ENCODE data around the gene DLEC1. TPM values are rescaled to one million over a fixed set of nuclear protein-coding genes. Genes with fewer than 3 reads are reported as not detected.

The DLEC1 gene
- total RNA-seq (2014; rRNA removed; shearing (Covaris generic)) = 0.58 and 0.94 TPM in 2 replicates

- DNase-seq (ENCODE audit: low spot score) = no peak
Observed at GRCh38 chr3:38039101-38039898, at the start of gene DLEC1. Gene DLEC1 (plus strand): TSS chr3:38039208. CDS start chr3:38039226, 18 bp downstream.

GRCh38 chr3:37989821-37990480, 49.1 kb upstream of the DLEC1 start:
- no peak for DNase-seq (ENCODE audit: low spot score)

- peak; percentile 66 for DNase-seq (ENCODE audit: low spot score)
Observed at GRCh38 chr3:37990527-37990926, 48.5 kb upstream of the DLEC1 start, which contains the start of gene VILL. Gene VILL (plus strand): TSS chr3:37990786. CDS start chr3:37993673, 2,887 bp downstream.

GRCh38 chr3:37991109-37991508, 47.9 kb upstream of the DLEC1 start:
- no peak for DNase-seq (ENCODE audit: low spot score)

- DNase-seq (ENCODE audit: low spot score) = no peak
Observed at GRCh38 chr3:37991823-37992222, 47.2 kb upstream of the DLEC1 start.

GRCh38 chr3:37992271-37993066, 46.5 kb upstream of the DLEC1 start:
- no peak for DNase-seq (ENCODE audit: low spot score)

- no peak for DNase-seq (ENCODE audit: low spot score)
Observed at GRCh38 chr3:37993067-37993455, 45.9 kb upstream of the DLEC1 start.

- no peak for DNase-seq (ENCODE audit: low spot score)
Observed at GRCh38 chr3:37993460-37993819, 45.6 kb upstream of the DLEC1 start.

- DNase-seq (ENCODE audit: low spot score) = no peak
Observed at GRCh38 chr3:37993820-37994638, 45.0 kb upstream of the DLEC1 start.

- DNase-seq (ENCODE audit: low spot score) = no peak
Observed at GRCh38 chr3:37994639-37994972, 44.4 kb upstream of the DLEC1 start.

- DNase-seq (ENCODE audit: low spot score) = no peak
Observed at GRCh38 chr3:37995652-37996641, 43.1 kb upstream of the DLEC1 start.

GRCh38 chr3:37996785-37997301, 42.2 kb upstream of the DLEC1 start:
- peak; percentile 84 for DNase-seq (ENCODE audit: low spot score)

GRCh38 chr3:37997342-37997741, 41.7 kb upstream of the DLEC1 start:
- no peak for DNase-seq (ENCODE audit: low spot score)

- DNase-seq (ENCODE audit: low spot score) = no peak
Observed at GRCh38 chr3:37997791-37998370, 41.1 kb upstream of the DLEC1 start.

GRCh38 chr3:37999836-38000235, 39.2 kb upstream of the DLEC1 start:
- DNase-seq (ENCODE audit: low spot score) = no peak

GRCh38 chr3:38000242-38000916, 38.6 kb upstream of the DLEC1 start:
- no peak for DNase-seq (ENCODE audit: low spot score)

- no peak for DNase-seq (ENCODE audit: low spot score)
Observed at GRCh38 chr3:38000965-38001455, 38.0 kb upstream of the DLEC1 start.

GRCh38 chr3:38001456-38002081, 37.4 kb upstream of the DLEC1 start:
- peak; percentile 56 for DNase-seq (ENCODE audit: low spot score)
